Esophagus muscularis mucosa (tissue), 4 donors: ENCODE results near the gene CHDH. TPM values are rescaled to one million over a fixed set of nuclear protein-coding genes. Genes with fewer than 3 reads are reported as not detected.

Experiments used
- DNase-seq: peaks from one replicate; pipeline ENCODE4 v3.0.0-alpha.2; 2017; ENCODE audit errors: extremely low spot score
- H3K27ac ChIP-seq, 4 donors: fragments of 200-600 bp; sonication (generic); replicated peaks in 1 of 4; 1 replicate in 3 of 4; 2 replicates in 1 of 4; pipeline ENCODE4 v1.5.1; 2016 to 2019; ENCODE audit warnings: mild to moderate bottlenecking in 1 of 4
- H3K27me3 ChIP-seq, 4 donors: fragments of 200-600 bp; sonication (generic); one replicate each; pipeline versions ENCODE4 v1.5.1 to v1.6.0; 2016 to 2019
- H3K36me3 ChIP-seq, 4 donors: fragments of 200-600 bp; sonication (generic); one replicate each; pipeline ENCODE4 v1.5.1; 2016 to 2019
- H3K4me1 ChIP-seq, 4 donors: fragments of 200-600 bp; sonication (generic); one replicate each; pipeline ENCODE4 v1.5.1; 2016 to 2019
- H3K4me3 ChIP-seq, 4 donors: fragments of 200-600 bp; sonication (generic); 1 replicate in 2 of 4; 2 replicates in 2 of 4; pipeline ENCODE4 v1.5.1; 2016 to 2019; ENCODE audit warnings: mild to moderate bottlenecking in 4 of 4, moderate library complexity in 1 of 4
- H3K9me3 ChIP-seq, 4 donors: fragments of 200-600 bp; sonication (generic); 1 replicate in 3 of 4; 2 replicates in 1 of 4; pipeline ENCODE4 v1.5.1; 2016 to 2019
- CTCF ChIP-seq, 3 experiments: fragments of 200-600 bp in 2 of 3; fragments of 450-650 bp in 1 of 3; sonication (generic) in 2 of 3; IDR thresholded peaks; one replicate each; pipeline ENCODE4 v1.5.1; 2017 to 2019; ENCODE audit warnings: antibody characterized with exemption in 3 of 3, mild to moderate bottlenecking in 2 of 3, moderate library complexity in 1 of 3
- EP300 ChIP-seq: sonication (generic); formaldehyde crosslinking; IDR thresholded peaks from one replicate; pipeline ENCODE4 v1.6.1; 2017; ENCODE audit warnings: antibody characterized with exemption
- POLR2A ChIP-seq: fragments of 450-650 bp; IDR thresholded peaks from one replicate; pipeline ENCODE4 v1.6.1; 2017; ENCODE audit warnings: antibody characterized with exemption, moderate library complexity, mild to moderate bottlenecking, low read depth
- POLR2AphosphoS5 ChIP-seq, 2 donors: sonication (generic); formaldehyde crosslinking; IDR thresholded peaks; one replicate each; pipeline ENCODE4 v1.6.1; 2017; ENCODE audit warnings: antibody characterized with exemption in 2 of 2
- WGBS: methylation state at CpG from one replicate; pipeline ENCODE4 v1.1.5; 2018; 5-methylcytosine and 5-hydroxymethylcytosine counted together
- intact Hi-C: fragments of 100-400 bp; cut with DNase I; formaldehyde crosslinking; loops from one replicate; pipeline ENCODE4 v1.15.1; 2023
- total RNA-seq, 4 donors: library from RNA; depleted of rRNA; stranded (reverse); fragments of >200 nt; gene quantifications; one replicate each; pipeline versions ENCODE4 v1.1.0 to v1.2.1, GENCODE V29; 2016

The CHDH gene
- total RNA-seq, 4 donors from 2014 or later = 0.42 to 3.2 (median 1.7) TPM

- Histone ChIP-seq H3K4me3 (no peak overlapping the region), H3K4me1 (no peaks in the 10 kb centered on the region), H3K27me3 (no peaks in the 10 kb centered on the region), H3K9me3 (no peaks in the 10 kb centered on the region), H3K36me3 (peaks cover 0 to 4% (median 0%) of the 10 kb centered on the region in 4 donors), H3K27ac (no peak overlapping the region)
- intact Hi-C loops = no loop called here
- DNase-seq = no peak
- TF ChIP-seq POLR2AphosphoS5 (IDR thresholded peaks at IDR 0.05) (no peak), POLR2A (no peak), CTCF (IDR thresholded peaks at IDR 0.05) (no peak), EP300 (no peak)
- 71% methylated on average over 4 of the region's 4 CpGs for WGBS
These were observed 33.8 kb downstream of the CHDH start for GRCh38 chr3:53812434-53812833.

GRCh38 chr3:53811143-53811927, 34.9 kb downstream of the CHDH start:
- no peak for TF ChIP-seq POLR2AphosphoS5 (IDR thresholded peaks at IDR 0.05)
- TF ChIP-seq CTCF (IDR thresholded peaks at IDR 0.05) = no peak
- no peak for TF ChIP-seq EP300
- TF ChIP-seq POLR2A = no peak
- Histone ChIP-seq H3K27ac (no peak overlapping the region), H3K27me3 (no peaks in the 10 kb centered on the region), H3K4me1 (peaks cover 0 to 4% (median 0%) of the 10 kb centered on the region in 4 donors), H3K4me3 (no peak overlapping the region), H3K9me3 (no peaks in the 10 kb centered on the region), H3K36me3 (no peaks in the 10 kb centered on the region)
- intact Hi-C loops = no loop called here
- WGBS = 92% methylated on average over 23 of the region's 24 CpGs
- DNase-seq = no peak

- TF ChIP-seq POLR2A (no peak), POLR2AphosphoS5 (IDR thresholded peaks at IDR 0.05) (no peak), EP300 (no peak), CTCF (IDR thresholded peaks at IDR 0.05) (no peak)
- Histone ChIP-seq H3K9me3 (no peaks in the 10 kb centered on the region), H3K36me3 (no peaks in the 10 kb centered on the region), H3K27me3 (no peaks in the 10 kb centered on the region), H3K4me3 (no peak overlapping the region), H3K4me1 (peaks cover 0 to 4% (median 0%) of the 10 kb centered on the region in 4 donors), H3K27ac (no peak overlapping the region)
- intact Hi-C loops = no loop called here
- no peak for DNase-seq
- WGBS = 88% methylated on average over 28 of the region's 28 CpGs
These were observed 36.3 kb downstream of the CHDH start for GRCh38 chr3:53809764-53810400.

- no peak for TF ChIP-seq POLR2AphosphoS5 (IDR thresholded peaks at IDR 0.05)
- no peak for TF ChIP-seq EP300
- TF ChIP-seq POLR2A = no peak
- no peak for TF ChIP-seq CTCF (IDR thresholded peaks at IDR 0.05)
- Histone ChIP-seq H3K36me3 (no peaks in the 10 kb centered on the region), H3K4me3 (no peak overlapping the region), H3K9me3 (no peaks in the 10 kb centered on the region), H3K4me1 (peaks cover 0 to 4% (median 0%) of the 10 kb centered on the region in 4 donors), H3K27me3 (no peaks in the 10 kb centered on the region), H3K27ac (no peak overlapping the region)
- 77% methylated on average over 12 of the region's 12 CpGs for WGBS
- DNase-seq = no peak
- intact Hi-C loops = no loop called here
These were observed 37.0 kb downstream of the CHDH start for GRCh38 chr3:53809267-53809666.
